ENCODE measurements around the gene ENDOV.

The ENDOV gene

DNA sequence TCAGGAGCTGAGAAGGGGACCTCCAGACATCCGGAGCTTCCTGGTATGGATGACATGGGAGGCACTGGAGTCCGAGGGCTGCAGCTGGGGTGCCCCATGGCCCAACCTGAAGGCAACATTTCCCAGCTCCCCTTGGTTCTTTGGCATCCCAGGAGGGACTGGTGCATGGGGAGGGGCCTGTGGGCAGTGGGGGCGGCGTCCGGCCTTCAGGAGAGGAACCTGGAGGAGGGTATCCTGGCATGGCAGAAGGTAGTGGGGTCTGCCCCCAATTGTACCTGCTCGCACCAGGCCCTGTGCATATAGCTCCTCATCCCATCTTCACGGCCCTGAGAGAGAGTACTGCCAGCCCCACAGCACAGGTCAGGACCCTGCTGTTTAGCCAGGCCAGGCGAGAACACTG lies 49.5 kb downstream of the ENDOV start:
- no peak for DNase-seq (ENCODE audit: low read depth in 1 of 2, low spot score in 1 of 2)

DNA sequence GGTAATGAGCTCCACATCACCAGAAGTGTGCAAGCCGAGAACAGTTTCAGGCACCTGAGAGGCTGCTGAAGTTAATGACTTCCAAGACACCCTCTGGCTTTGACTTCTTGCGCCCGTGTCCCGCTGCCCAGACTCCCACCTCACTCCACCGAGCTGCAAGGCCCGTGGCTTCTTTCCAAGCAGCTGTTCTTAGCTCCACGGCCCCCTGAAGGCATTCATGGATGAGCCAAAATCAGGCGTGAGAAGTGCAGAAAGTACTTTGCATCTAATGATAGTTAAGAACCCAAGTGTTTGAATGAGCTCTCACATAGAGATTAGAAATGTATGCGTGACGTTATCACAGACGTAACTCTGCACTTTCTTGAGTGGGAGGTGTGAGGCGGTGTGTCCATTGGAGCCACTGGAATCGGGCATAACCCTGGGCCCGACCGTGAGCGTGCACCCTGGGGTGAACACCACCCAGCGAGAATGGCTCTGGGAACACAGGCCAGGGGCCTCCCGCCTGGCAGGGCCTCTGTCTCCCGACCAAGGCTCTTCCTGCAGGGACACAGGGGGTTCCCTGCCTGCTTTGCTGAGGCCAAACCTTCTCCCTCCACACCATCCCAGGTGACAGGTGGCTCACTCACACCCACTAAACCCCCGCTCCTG lies 50.5 kb downstream of the ENDOV start:
- DNase-seq (ENCODE audit: low read depth in 1 of 2, low spot score in 1 of 2) = no peak

DNA sequence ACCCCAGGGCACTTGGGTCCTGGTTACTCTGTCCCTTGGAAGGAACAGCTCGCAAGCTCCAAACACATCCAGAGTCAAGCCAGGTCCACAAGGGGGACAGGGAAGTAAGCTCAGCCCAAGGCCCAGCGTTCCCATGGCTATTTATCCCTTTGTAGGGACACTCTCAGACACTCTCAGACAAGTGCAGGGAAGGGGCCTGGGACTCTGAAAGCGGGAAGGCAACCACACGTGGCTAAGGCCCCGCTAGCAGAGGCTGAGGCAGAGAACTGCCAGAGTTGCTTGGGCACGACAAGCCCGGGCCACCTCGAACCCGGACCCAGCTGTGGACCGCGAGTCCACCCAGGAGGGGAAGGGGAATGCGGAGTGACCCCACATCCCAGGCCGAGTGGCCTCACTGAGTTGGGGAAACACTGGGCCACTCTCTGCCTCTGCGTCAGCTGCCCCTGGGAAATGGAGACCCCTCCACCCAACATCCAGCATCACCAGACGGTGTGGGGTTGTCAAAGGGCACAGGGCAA lies 51.3 kb downstream of the ENDOV start:
- DNase-seq (ENCODE audit: low read depth in 1 of 2, low spot score in 1 of 2) = no peak

DNA sequence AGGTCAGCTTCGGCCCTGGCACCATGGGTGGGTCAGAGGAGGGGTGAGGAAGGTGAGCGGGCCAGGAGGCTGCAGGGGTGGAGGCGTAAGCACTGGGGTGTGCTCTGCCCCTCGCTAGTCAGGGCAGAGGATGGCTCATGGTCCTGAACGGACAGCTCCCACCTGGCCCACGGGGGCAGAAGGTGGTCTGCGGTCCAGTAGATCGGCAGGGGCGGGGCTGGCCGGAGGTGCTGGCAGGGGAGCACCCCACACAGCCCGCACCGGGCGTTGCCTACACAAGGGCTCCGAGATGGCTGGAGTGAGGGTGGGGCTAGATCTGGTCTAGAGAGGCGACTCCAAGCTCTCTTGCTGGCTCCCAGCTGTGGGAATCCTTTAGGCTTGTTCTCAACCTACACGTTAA lies 53.3 kb downstream of the ENDOV start:
- no peak for DNase-seq (ENCODE audit: low read depth in 1 of 2, low spot score in 1 of 2)

DNA sequence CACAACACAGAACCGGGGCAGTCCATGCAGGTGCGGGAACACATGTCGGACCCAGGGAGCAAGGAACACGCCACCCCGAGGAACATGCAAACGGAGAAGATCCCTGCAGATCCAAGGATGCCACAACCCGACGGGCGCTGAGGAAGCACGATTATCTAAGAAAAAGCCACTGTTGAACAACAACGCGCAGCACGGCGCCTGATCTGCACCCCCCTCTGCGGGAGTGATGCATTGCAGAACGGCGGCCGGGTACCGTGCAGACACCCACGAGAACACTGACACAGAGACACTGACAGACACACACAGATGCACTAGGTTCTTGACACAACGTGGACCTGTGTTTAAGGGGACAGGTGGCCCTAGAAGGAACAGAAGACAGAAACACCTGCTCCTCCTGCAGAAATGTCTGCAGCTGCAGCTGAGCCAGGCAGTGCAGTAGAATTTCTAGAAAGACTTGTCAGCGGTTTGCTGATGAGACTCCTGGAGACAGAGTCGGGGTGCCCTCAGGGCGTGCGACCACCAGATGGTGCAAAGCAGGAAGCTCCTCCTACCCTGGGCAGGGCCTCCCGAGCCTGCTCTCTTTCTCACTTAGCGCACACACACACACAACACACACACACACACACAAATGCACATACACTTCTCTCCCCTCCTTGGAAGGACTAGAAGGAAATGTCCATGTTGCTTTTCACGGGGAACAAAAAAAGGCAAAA lies 54.0 kb downstream of the ENDOV start:
- DNase-seq (ENCODE audit: low read depth in 1 of 2, low spot score in 1 of 2) = no peak

DNA sequence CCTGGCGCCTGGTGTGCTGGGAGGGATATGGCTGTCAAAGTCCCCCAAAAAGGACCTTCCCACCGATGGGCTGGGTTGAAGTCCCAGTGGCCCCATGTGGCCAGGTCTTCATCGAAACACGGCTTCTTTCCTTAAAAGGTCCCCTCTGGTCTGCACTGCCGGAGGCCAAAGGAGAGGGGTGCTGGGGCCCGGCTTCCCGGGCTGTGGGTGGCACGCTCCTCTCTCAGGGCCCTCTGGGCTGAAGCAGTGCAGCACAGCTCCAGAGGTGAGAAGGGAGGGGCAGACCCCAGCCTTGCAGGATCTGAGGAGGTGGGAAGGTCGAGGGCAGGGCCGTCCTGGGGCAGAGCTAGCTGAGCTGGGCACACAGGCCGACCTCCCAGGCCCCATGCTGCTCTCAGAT lies 54.7 kb downstream of the ENDOV start:
- no peak for DNase-seq (ENCODE audit: low read depth in 1 of 2, low spot score in 1 of 2)

DNA sequence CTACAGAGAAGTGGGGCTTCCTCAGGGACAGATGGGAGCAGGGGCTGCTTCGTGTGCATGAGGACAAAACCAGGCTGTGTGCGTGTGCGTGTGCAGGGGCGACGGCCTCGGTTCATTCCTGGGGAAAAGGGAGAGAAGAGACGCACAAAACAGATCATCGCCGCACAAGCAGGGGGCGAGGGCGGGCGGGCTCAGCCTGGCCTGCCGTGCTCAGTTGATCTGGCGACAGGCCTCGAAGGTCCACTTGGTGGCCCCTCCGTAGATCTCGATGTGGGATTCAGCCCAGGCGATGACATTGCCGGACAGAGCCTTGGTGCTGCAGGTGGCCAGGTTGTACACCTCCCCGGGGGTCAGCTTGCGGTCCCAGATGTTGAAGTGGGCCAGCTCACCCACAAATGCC lies 55.6 kb downstream of the ENDOV start:
- no peak for DNase-seq (ENCODE audit: low read depth in 1 of 2, low spot score in 1 of 2)

DNA sequence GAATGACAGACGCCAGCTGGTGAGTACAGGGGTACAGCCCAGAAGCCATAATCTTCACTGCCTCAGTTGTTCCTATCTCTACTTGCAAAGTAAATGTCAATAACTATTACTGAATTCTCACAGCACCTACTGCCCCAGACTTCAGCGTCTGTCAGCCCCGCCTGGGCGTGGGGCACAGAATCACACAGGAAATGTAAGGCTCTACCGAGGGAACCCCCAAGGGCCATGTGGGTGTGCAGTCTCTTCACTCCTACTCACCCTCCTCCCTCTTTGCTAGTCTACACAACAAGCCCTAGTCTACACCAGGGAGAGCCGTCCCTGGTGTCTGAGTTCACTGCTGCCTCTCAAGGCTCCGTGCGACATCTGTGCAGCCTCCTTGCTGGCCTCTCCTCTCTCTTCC lies 57.0 kb downstream of the ENDOV start:
- DNase-seq (ENCODE audit: low read depth in 1 of 2, low spot score in 1 of 2) = no peak

DNA sequence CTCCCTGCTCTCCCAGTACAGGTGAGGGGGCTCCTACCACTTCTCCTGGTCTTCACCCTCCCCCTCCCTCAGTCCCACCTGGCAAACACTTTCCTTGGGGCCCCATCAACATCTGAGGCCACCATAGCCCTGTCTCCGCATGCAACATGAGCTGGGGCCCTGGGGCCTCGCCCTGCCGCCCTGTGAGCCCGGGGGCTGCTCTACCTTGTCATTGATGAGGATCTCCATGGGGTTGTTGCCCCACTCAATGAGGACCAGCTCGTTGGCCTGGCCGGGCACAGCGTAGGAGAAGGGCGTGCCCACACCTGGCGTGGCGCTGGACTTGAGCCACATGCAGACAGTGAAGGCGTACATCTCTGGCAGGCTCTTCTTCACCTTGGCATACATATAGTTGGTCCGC lies 58.0 kb downstream of the ENDOV start:
- DNase-seq (ENCODE audit: low read depth in 1 of 2, low spot score in 1 of 2) = no peak

DNA sequence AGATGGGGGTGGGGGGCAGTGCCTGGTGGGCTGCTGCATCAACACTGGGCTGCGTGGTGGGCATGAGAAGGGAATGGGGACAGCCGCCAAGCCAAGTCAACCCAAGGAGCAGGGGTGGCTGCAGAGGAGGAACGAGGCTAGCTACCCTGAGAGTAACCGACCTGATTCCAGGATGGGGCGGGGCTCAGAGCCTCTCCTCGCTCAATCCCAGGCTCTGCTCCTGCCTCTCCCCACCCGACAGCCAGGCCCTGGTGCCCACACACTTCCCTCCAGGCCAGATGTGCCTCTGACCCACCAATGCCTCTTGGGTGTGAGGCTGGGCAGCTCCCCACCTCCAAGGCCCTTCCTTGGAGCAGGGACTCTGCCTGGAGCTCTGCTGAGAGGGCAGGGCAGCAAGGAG lies 58.7 kb downstream of the ENDOV start:
- no peak for DNase-seq (ENCODE audit: low read depth in 1 of 2, low spot score in 1 of 2)

DNA sequence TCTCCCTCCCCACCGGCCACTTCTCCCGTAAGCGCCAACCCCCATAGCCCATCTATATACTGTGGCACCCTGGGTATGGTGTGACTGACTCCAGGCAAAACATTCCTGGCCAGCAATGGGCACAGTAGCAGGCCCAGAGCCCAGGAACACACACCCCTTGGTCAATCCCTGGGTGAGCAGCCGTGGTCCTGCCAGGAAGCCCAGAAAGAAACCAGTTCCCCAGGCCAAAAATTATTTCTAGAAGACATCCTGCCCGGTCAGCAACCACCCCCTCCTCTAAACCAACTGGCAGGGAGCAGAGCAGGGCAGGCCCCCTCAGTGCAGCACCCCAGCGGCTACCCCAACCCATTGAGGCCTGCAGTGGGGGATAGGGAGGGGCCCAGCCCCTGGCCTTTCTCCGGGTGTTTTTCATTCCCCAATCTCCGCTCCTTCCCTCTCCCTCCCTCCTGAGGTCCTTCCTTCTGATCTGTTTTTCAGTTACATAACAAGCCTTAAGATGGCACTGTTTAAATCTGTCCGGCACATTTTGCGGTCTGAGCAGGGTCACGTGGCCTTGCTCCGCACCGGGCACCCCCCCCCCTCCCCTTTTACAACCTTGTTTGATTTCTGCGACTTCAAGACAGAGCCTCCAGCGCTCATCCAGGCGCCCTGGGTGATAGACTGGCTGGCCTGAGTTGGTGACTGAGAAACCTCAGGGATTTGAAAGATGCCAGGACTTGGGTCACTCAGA lies 59.4 kb downstream of the ENDOV start:
- DNase-seq (ENCODE audit: low read depth in 1 of 2, low spot score in 1 of 2) = no peak

DNA sequence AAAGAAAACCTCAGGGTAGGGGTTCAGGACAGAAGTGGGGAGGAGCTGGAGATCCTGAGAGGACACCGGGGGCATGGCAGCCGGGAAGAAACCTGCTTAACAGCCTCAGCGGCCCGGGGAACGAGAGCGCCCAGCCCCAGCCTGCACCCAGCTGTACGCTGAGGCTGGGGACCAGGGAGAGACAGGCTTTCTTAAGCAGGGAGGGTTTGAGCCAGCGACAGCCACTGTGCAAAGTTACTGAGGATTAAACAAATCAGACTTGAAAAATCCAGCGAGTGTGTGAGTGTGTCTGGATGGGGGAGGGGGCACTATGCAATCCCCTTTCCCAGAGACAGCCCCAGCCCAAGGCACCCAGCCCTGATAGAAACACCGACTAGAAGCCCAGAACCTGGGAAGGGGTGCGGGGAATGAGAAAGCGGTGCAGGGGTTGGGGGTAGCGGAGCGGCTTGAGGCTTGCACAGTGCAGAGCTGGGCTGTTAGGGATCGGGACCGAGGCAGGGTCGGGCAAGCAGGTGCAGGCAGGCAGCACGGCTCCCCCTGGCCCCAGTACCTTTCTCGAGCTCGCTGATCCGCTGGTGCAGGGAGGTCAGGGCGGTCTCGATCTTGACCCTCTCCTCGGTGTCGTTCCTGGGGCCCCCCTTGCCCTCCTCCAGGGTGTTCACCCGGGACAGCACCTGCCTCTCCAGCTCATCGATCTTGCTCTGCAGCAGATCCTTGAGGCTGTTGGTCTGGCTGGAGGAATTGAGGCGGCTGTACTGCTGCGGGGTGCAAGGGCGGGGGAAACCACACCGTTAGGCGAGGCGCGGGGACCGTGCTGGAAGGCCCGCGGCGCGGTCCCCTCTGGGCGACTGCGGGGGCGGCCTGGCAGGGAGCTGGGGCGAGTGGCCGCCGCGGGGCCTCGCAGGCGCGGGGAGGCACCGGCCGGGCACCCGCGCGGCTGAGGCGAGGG lies 60.3 kb downstream of the ENDOV start:
- no peak for DNase-seq (ENCODE audit: low read depth in 1 of 2, low spot score in 1 of 2)

DNA sequence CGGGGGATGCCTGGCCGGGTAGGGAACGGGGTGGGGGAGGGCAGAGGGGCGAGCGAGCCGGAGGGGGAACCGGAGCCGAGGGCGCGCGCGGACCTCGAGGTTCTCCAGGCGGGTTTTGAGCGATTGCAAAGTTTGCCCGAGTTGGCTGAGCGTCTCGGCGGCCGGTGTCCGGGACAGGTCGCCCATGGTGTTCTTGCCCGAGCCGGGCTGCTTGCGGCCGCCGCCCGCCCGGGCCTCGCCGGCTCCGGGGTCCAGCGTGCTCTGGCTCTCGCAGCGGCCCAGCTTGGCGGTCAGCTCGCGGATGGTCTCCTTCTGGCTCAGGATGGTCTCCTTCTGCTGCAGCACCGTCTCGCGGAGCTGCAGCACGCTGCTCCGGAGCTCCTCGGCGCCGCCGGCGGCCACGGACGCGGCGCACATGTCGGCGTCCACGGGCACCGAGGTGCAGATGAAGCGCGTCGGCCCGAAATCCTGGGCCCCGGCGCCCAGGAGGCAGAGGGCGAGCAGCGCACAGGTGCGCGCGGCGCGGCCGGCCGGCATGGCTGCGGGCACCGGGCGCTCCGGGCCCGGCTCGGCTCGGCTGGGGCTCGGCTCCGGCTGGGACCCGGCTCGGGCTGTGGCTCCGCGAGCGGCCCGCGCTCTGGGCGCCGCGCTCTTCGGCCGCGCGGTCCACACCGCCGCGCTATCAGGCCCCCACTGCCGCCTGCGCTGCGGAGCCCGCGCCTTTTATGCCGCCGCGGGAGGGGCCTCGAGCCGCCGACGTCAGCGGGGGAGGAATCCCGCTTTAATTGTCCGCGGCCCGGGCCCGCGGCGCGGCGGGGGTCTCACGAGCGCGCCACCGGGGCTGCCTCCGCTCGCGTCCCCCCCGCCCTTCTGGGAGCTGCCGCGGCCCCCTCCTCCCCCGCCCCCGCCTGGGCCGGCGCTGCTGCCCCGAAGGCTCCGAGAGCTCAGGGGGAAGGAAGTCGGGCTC lies 61.2 kb downstream of the ENDOV start, which contains the start of gene NPTX1:
Gene NPTX1, minus strand, starts transcription at position 698 of the 967 bp plus-strand sequence. Its CDS starts 161 bp downstream, at position 537.
- no peak for DNase-seq (ENCODE audit: low read depth in 1 of 2, low spot score in 1 of 2)

DNA sequence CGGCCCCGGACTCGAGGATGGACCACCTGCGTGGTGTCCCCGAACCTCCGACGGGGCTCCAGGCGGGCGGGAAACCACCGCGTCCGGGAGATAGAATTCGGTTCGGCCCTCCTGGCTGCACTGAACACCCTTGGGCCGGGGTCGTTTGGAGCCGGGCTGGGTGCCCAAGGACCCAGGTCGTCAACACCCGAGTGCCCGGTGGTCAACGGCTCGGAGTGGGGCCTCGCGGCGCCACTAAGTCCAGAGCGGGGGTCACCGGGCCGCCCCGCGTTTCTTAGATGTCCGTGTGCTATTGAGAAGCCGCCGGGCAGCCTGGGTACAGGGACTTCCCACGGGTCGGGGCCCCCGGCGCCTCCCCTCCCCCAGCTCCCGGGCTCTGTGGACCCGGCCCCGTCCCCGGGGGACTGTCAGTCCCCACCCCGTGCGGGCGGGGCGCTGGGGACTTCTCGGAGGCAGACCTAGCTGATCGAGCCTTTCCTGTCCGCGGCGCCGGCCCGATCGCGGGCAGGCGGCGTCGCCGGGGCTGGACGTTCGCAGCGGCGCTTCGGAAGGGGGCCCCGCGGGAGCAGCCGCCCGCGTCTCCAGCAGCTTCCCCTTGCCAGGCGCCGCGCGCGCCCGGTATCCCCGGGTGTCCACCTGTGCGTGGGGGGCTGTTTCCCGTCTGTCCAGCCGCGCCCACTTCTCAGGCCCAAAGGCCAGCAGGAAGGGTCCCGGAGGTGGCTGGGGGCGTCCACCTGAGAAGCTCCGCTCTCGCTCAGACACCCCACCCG lies 62.1 kb downstream of the ENDOV start:
- DNase-seq (ENCODE audit: low read depth in 1 of 2, low spot score in 1 of 2) = no peak

DNA sequence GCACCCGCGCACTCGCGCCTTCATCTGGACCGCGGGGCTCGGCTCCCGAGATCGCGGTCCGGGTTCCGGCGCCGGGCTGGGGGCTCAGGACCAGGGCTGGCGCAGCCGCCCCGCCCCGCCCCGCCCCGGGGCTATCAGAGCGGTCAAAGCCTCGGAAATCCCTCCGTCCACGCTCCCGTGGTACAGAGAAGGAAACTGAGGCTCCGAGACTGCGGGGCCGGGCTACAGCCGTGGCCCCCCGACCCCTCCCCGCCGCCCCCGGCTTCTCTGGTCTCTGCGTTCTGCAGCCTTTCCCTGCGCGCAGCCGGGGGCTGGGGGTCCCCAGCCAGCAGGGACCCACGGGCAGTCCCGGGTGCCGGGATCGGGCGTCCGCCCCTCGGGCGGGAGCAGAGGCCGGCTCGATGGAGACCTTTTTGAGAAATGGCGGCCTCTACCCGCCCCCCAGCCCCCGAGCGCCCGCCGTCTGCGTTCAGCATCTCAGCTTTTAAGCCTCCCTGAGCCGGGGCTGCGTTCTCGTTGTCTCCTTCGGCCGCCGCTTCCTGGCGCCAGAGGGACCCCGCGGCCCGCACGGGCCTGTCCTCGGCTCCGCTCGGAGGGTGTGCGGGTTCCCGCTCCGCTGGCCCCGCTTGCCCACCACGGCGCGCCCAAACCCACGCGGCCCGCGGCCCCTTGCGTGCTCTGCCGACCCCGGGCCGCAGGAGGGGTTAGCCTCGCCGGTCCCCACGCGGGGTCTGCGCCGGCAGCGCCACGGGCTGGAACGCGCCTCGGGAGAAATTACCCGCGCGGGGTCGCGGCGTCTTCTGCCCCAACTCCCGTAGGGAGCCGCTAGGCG lies 62.9 kb downstream of the ENDOV start:
- peak in 1 of 2 donors; percentile 34 for DNase-seq (ENCODE audit: low read depth in 1 of 2, low spot score in 1 of 2)

DNA sequence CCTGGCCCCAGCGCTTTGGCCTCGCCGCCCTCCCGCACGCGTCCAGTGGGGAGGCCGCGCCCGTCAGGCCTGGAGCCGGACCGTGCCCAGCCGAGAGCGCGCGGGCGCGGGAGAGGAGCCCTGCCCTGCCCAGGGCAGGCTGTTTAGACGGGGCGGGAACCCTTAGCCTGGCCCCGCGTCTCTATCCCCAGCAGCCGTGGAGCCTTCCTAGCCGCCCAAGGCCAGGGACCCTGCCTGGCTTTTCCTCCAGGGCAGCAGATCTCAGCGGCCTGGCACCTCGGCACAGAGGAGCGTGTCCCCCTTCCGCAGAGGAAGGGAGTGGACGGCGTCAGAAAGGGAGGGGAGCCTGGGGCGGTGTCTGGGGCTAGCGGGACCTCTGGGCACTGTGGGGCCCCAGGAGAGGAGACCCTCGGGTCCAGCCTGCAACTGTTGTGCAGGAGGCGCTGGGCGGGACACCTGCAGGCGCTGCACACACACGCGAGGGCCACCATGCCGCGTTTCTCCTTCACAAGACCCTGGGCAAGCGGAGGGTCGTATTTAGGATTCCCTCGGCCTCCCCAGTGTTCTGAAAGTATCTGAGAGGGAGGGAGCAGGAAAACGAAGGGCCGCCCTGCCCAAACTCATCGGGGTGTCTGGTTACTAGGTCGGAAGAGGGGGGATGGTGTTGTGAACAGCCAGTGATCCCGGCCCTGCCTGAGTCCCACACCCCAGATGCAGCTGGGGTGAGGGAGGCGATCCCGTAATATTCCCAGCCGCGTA lies 63.7 kb downstream of the ENDOV start:
- DNase-seq (ENCODE audit: low read depth in 1 of 2, low spot score in 1 of 2) = no peak

DNA sequence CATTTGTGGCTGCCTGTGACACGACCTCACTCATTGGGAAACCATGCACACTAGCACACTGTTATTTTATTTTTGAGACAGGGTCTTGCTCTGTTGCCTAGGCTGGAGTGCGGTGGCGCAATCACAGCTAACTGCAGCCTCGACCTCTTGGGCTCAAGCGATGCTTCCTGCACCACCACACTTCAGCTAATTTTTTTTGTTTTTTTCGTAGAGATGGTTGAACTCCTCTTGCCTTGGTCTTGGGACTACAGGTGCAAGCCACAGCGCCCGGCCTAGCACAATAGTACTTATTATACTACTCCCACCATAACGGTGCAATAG lies 64.2 kb downstream of the ENDOV start:
- no peak for DNase-seq (ENCODE audit: low read depth in 1 of 2, low spot score in 1 of 2)

DNA sequence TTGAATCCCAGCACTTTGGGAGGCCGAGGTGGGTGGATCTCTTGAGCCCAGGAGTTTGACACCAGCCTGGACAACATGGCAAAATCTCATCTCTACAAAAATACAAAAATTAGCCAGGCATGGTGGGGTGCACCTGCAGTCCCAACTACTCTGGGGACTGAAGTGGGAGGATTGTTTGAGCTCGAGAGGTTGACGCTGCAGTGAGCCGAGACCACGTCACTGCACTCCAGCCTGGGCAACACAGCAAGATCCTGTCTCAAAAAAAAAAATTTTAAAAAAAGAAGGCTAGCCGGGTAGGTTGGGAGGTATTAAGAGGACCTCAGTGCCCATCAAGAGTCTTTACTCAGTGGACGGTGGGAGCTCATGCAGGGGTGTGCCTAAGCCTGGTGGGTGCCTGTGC lies 65.3 kb downstream of the ENDOV start:
- DNase-seq (ENCODE audit: low read depth in 1 of 2, low spot score in 1 of 2) = no peak

All from stimulated activated CD4-positive, alpha-beta T cell treated with anti-CD3 and anti-CD28 coated beads, Interleukin-15, amount 100 ng/mL, for 1 hour (primary cell).